Activated CD8-positive, alpha-beta memory T cell treated with anti-CD3 and anti-CD28 coated beads, Interleukin-2, amount 50 U/mL, for 1 hour (primary cell): ENCODE measurements around the gene BTBD18.

Experiments
- DNase-seq: peaks from one replicate; pipeline ENCODE4 v3.0.0-alpha.2; 2020; ENCODE audit errors: extremely low read depth

Gene BTBD18, protein sequence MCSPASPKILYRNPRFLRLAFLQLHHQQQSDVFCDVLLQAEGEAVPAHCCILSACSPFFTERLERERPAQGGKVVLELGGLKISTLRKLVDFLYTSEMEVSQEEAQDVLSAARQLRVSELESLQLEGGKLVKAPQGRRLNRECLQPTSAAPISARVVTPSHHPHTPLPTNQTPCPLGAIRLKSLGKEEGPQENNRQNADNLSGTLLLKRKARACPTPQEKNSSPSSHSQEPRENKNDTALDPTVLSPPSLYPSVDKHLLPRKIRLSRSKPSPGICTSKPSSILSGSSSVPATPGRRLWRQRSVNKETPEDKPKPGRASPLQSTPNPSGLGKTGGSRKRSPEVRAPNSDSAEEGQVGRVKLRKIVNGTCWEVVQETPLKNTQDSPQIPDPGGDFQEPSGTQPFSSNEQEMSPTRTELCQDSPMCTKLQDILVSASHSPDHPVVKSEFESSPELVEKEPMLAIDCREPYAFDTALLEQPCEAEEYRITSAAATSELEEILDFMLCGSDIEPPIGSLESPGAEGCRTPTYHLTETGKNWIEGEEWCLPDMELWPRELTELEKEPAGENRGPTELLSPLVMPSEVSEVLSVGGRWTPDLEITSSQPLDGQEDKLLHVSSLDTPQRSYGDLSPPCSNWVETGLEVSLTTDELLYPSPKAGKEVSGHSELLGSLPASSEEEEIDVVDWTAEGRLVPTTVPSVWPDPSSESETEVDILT

GRCh38 chr11:57751676-57752253, at the start of gene BTBD18:
Gene BTBD18 (minus strand): TSS chr11:57751819. CDS start chr11:57751188, 631 bp downstream.
- no peak for DNase-seq

- no peak for DNase-seq
Observed at GRCh38 chr11:57801183-57801485, 49.5 kb upstream of the BTBD18 start.

- no peak for DNase-seq
Observed at GRCh38 chr11:57800444-57801182, 49.0 kb upstream of the BTBD18 start.

GRCh38 chr11:57798905-57799559, 47.4 kb upstream of the BTBD18 start:
- no peak for DNase-seq

GRCh38 chr11:57793351-57794115, 41.9 kb upstream of the BTBD18 start:
- DNase-seq = no peak

DNA sequence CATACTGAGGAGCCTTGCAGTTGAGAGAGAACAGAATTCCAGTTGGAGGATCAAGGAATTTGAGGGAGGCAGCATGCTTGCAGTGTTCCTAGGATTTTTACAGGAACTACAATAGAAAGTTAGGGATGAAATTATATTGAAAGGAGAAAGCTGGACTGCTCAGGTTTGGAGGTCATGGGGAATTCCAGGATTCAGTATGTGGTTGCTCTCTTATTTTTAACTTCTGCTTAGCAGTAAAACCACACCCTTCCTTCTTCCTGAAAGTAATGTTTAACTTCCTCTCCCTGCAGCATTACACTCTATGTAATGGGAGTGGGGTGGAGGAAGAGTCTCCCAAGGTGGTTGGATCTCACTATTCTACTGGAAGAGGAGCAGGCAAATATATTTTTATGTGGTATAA, 41.3 kb upstream of the BTBD18 start:
- DNase-seq = no peak

DNA sequence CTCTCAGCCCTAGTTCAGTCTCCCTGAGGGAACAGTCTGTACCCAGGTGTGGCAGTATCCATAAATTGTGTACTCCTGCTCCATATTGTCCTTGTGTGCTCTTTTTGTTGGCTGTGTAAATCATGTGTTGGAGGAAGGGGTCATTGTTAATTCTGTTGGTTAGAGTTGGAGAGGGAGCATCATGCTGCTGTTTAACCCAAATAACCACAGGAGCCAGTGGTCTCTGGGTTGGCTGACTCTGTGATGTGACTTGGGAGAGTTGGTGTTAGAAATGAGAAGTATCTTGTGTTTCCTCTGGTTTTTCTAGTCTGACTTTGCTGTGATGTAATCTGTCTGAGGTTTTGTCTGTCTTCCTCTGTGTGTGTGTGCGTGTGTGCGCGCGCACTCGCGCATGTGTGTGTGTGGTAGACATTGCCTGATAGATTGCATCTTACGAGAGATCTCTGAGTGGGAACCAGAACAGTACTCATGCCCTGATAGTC, 40.5 kb upstream of the BTBD18 start:
- DNase-seq = peak; percentile 53

DNA sequence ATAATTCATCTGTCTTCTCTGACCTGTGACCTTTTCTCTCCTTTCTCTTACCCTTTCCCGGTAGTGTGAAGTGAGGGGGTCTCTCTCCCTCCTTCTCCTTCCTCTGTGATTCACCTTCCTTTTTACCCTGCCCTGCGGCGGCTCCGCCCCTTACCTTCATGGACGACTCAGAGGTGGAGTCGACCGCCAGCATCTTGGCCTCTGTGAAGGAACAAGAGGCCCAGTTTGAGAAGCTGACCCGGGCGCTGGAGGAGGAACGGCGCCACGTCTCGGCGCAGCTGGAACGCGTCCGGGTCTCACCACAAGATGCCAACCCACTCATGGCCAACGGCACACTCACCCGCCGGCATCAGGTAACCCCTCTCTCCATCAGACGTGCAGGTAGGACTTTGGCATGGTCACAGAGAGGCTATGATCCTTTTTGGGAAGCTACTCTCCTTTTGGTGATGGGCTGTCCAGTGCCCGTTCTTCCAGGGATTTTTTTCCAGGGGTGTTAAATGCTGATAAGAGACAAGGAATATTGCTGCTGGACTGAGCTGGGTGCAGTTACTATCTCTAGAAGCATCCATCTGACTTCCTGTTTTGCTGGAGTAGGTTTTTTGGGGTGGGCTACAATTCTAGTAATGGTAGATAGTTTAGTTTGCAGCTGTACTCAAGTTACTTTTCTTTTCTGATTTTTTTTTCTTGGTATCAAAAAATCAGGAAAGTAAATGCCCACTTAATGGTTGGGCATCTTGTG, 39.9 kb upstream of the BTBD18 start:
- no peak for DNase-seq

DNA sequence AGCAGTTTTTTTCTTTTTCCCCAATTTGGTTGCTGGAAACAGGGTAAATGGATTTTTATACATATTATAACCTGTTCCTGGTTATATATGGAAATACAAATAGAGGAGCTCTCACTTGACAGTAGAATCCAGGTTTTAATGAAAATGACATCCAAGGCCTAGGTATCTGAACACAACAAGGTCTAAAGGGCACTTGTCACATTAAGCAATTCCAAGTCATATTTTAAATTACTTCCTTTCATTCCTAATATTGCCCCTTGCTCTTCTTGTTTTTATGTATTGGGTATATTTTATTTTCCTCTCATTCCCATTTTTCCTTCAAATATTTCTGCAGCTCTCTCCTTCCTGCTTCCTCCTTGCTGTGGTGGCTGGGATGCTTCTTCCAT, 37.1 kb upstream of the BTBD18 start:
- no peak for DNase-seq

- DNase-seq = no peak
Observed at GRCh38 chr11:57787920-57788702, 36.5 kb upstream of the BTBD18 start.

- DNase-seq = no peak
Observed at GRCh38 chr11:57787006-57787604, 35.5 kb upstream of the BTBD18 start.

DNA sequence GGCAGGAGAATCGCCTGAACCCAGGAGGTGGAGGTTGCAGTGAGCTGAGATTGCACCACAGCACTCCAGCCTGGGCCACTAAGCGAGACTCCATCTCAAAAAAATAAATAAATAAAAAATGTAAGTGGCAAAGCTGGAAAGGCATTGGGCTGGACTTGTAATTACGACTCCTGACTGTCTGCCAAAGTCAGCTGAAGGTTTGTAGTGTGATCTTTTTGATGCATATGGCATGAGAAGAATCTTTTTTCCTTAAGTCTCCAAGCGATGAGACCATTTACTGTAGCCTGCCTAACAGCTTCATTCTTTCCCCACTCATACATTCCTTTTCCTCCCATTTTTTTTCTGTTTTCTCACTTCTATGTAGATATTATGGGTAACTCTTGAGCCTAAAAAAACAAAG, 34.8 kb upstream of the BTBD18 start:
- DNase-seq = no peak

DNA sequence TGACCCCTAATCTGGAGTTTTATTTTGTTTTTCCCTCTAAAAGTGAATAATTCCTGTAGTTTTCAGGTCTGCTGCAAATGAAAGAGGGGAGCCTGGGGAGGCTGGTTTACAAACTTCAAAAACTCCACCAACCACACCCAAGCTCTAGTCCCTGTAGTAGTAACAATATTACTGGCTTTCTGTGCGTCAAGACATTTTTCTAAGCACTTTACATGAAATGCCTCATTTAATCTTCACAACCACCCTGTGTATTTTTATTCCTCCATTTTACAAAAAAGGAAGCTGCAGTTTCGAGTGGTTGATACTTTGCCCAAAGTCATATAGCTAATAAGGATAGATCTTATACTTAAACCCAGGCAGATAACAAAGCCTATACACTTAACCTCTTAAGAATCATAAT, 33.5 kb upstream of the BTBD18 start:
- DNase-seq = no peak

GRCh38 chr11:57781529-57781943, 29.9 kb upstream of the BTBD18 start:
- no peak for DNase-seq

GRCh38 chr11:57779276-57779675, 27.7 kb upstream of the BTBD18 start:
- DNase-seq = no peak

DNA sequence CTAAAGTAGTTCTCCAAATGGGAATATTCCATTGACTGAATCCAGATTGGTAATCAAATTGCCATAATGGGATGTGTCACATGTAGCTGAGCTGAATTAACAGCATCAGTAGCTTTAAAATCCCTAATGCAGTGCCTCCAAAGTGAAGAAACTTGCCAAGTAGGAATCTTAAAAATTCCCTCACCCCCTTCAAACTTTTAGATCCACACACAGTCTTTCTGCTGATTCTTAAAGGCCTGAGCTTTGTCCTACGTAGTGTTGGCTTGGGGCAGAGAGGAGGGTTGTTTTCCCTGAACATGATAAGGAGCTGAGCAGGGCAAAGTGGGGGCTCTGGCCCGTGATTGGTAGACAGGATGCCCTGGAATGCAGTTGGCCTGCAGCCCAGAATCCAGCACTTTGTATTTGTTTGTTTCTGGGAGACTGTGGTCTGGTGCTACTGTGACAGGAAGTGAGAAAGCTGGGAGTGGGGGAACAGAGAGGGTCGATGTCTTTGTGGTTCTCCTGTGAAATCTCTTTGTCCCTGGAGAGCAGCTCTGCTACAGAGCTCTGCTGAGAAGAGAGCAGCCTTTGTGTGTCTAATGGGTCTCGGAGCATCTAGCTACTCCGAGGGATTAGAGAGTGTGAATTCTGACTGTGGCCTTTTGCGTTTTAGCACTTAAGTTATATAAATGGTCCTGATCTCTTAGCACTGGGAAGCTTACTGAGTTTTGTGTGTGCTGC, 26.9 kb upstream of the BTBD18 start:
- DNase-seq = no peak

- DNase-seq = no peak
Observed at GRCh38 chr11:57777969-57778317, 26.3 kb upstream of the BTBD18 start.

DNA sequence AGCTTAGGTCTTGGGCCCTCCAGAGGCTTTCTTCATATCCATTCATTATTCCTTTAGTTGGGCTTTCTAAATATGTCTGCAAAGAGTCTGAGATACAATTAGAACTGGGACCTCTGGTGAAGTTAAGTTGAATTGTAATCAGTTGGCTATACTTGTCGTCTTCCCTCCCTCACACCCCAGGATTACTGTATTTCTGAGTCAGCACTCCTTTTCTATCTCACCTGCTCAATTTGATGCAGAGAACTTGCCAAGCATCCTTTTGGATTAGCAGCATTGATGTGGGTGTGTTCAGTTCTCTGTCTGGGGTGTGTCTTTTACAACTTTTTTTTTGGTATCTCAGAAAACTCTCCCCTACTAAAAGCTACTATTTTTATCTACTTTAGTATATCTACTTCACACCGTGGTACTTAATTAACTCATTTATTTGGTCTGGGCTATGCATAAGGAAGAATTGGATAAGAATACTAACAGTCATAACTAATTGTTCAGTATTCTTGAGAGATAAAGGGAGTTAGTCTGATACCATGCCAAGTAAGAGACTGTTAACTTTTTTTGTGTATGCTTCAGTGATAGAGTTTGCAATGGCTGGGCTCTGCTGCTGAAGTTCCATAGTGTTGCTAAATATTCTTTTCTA, 25.1 kb upstream of the BTBD18 start:
- DNase-seq = no peak
